H1 (cell line): Measurements from ENCODE around the gene HOTAIR. TPM values are rescaled to one million over a fixed set of nuclear protein-coding genes. Genes with fewer than 3 reads are reported as not detected.

Experiments used
- CTCF ChIA-PET: fragments of 300-600 bp; sonication (Branson Sonifier 250); formaldehyde crosslinking; loops from one replicate; lab custom pipeline; 2021; ENCODE audit not compliant: partially characterized antibody; lab: Charles Lee
- POLR2A ChIA-PET: fragments of 300-600 bp; sonication (Branson Sonifier 250); formaldehyde crosslinking; loops from one replicate; lab custom pipeline; 2021; ENCODE audit warnings: inconsistent platforms; ENCODE audit not compliant: partially characterized antibody; lab: Charles Lee
- DNase-seq, 2 experiments: peaks; one replicate each; pipeline versions ENCODE4 v3.0.0 to v3.0.0-alpha.2; 2010 to 2022; ENCODE audit warnings: low spot score in 2 of 2, low read depth in 1 of 2, mixed read lengths in 1 of 2
- FAIRE-seq: peaks from 2 replicates; lab custom pipeline; 2011; peaks lifted over from hg19 to GRCh38; lab: Jason Lieb, UNC
- H2AFZ ChIP-seq: 2 replicates; pipeline ENCODE4 v1.8.1; 2012; ENCODE audit warnings: low read length, inconsistent platforms
- H2AK5ac ChIP-seq: 2 replicates; pipeline ENCODE4 v1.6.1; 2013; ENCODE audit warnings: low read depth, low read length
- H2BK120ac ChIP-seq: replicated peaks from 2 replicates; pipeline ENCODE3; 2013; ENCODE audit warnings: low read depth, low read length, inconsistent platforms
- H2BK12ac ChIP-seq: 2 replicates; pipeline ENCODE4 v1.6.1; 2013; ENCODE audit warnings: low read depth, low read length
- H2BK15ac ChIP-seq: 2 replicates; pipeline ENCODE4 v1.6.1; 2013; ENCODE audit warnings: low read length
- H2BK20ac ChIP-seq: 2 replicates; pipeline ENCODE4 v1.6.1; 2013; ENCODE audit warnings: low read length
- H2BK5ac ChIP-seq: 2 replicates; pipeline ENCODE4 v1.6.1; 2013; ENCODE audit warnings: low read depth, low read length
- H3K14ac ChIP-seq: 2 replicates; pipeline ENCODE4 v1.6.1; 2013; ENCODE audit warnings: inconsistent platforms; ENCODE audit not compliant: insufficient read length
- H3K18ac ChIP-seq: 2 replicates; pipeline ENCODE4 v1.6.1; 2013; ENCODE audit warnings: low read length; ENCODE audit errors: extremely low read depth
- H3K23ac ChIP-seq: 2 replicates; pipeline ENCODE4 v1.6.1; 2013; ENCODE audit warnings: inconsistent platforms; ENCODE audit not compliant: insufficient read length
- H3K23me2 ChIP-seq: 2 replicates; pipeline ENCODE4 v1.6.1; 2013; ENCODE audit warnings: low read depth, low read length
- H3K27ac ChIP-seq: 2 replicates; pipeline ENCODE4 v1.6.1; 2011; ENCODE audit warnings: low read depth, low read length, inconsistent platforms
- H3K27me3 ChIP-seq, 4 experiments: replicated peaks in 1 of 4; 1 replicate in 1 of 4; 2 replicates in 3 of 4; pipeline versions ENCODE4 v1.6.1 to v1.8.1; 2011 to 2013; ENCODE audit warnings: low read length in 3 of 4, mild to moderate bottlenecking in 3 of 4, inconsistent platforms in 2 of 4, mixed read lengths in 2 of 4, moderate library complexity in 1 of 4; ENCODE audit not compliant: control insufficient read depth in 3 of 4, insufficient read depth in 3 of 4; ENCODE audit errors: extremely low read depth in 1 of 4
- H3K36me3 ChIP-seq, 4 experiments: 2 replicates each; pipeline versions ENCODE4 v1.6.1 to v1.8.1; 2011 to 2013; ENCODE audit warnings: mild to moderate bottlenecking in 4 of 4, low read length in 3 of 4, moderate library complexity in 2 of 4, control low read depth in 1 of 4, inconsistent platforms in 1 of 4; ENCODE audit not compliant: insufficient read depth in 4 of 4, control insufficient read depth in 2 of 4
- H3K4ac ChIP-seq: replicated peaks from 2 replicates; pipeline ENCODE3; 2013; ENCODE audit warnings: low read length, low read depth, mixed read lengths, inconsistent platforms; ENCODE audit not compliant: insufficient read length
- H3K4me1 ChIP-seq, 4 experiments: replicated peaks in 1 of 4; 1 replicate in 1 of 4; 2 replicates in 3 of 4; pipeline versions ENCODE4 v1.6.1 to v1.8.1; 2011 to 2013; ENCODE audit warnings: low read length in 3 of 4, inconsistent platforms in 2 of 4, mixed read lengths in 1 of 4; ENCODE audit not compliant: insufficient read depth in 4 of 4, control insufficient read depth in 3 of 4
- H3K4me2 ChIP-seq, 2 experiments: 2 replicates each; pipeline versions ENCODE4 v1.6.1 to v1.8.1; 2011 to 2013; ENCODE audit warnings: low read depth in 2 of 2, low read length in 2 of 2, control low read depth in 1 of 2, inconsistent platforms in 1 of 2, mild to moderate bottlenecking in 1 of 2; ENCODE audit not compliant: insufficient read depth in 1 of 2
- H3K4me3 ChIP-seq, 4 experiments: fragments of 200-600, 300-600 bp in 1 of 4; sonication (generic), shearing (Covaris generic), sonication (Bioruptor Twin) in 1 of 4; 2 replicates each; pipeline versions ENCODE4 v1.5.1 to v1.8.1; 2011 to 2016; ENCODE audit warnings: low read length in 4 of 4, low read depth in 3 of 4, control low read depth in 2 of 4, inconsistent platforms in 2 of 4, mild to moderate bottlenecking in 2 of 4, mixed read lengths in 1 of 4, moderate library complexity in 1 of 4; ENCODE audit not compliant: insufficient read depth in 2 of 4; ENCODE audit errors: extremely low read depth in 1 of 4
- H3K56ac ChIP-seq: replicated peaks from 2 replicates; pipeline ENCODE3; 2013; ENCODE audit warnings: low read depth, mild to moderate bottlenecking, mixed read lengths, low read length, inconsistent platforms; ENCODE audit not compliant: insufficient read length
- H3K79me1 ChIP-seq: 2 replicates; pipeline ENCODE4 v1.6.1; 2013; ENCODE audit warnings: low read depth, low read length, control low read depth
- H3K79me2 ChIP-seq, 2 experiments: 2 replicates each; pipeline versions ENCODE4 v1.6.1 to v1.8.1; 2012 to 2013; ENCODE audit warnings: low read length in 2 of 2, mild to moderate bottlenecking in 2 of 2, inconsistent platforms in 1 of 2; ENCODE audit not compliant: insufficient read depth in 2 of 2, control insufficient read depth in 1 of 2
- H3K9ac ChIP-seq, 4 experiments: replicated peaks in 1 of 4; 1 replicate in 1 of 4; 2 replicates in 3 of 4; pipeline versions ENCODE4 v1.6.1 to v1.8.1; 2011 to 2013; ENCODE audit warnings: low read depth in 3 of 4, low read length in 3 of 4, control low read depth in 2 of 4, mild to moderate bottlenecking in 2 of 4, moderate library complexity in 2 of 4, inconsistent platforms in 1 of 4; ENCODE audit errors: extremely low read depth in 1 of 4
- H3K9me3 ChIP-seq, 2 experiments: 2 replicates each; pipeline versions ENCODE4 v1.6.1 to v1.8.1; 2012 to 2013; ENCODE audit warnings: mild to moderate bottlenecking in 2 of 2, moderate library complexity in 2 of 2, control low read depth in 1 of 2, inconsistent platforms in 1 of 2, low read depth in 1 of 2, low read length in 1 of 2, mixed read lengths in 1 of 2; ENCODE audit not compliant: insufficient read depth in 2 of 2
- H4K20me1 ChIP-seq, 2 experiments: replicated peaks in 1 of 2; 2 replicates each; pipeline versions ENCODE3 to v1.8.1; 2011 to 2013; ENCODE audit warnings: inconsistent platforms in 2 of 2, low read length in 2 of 2, mild to moderate bottlenecking in 1 of 2; ENCODE audit not compliant: insufficient read depth in 2 of 2, control insufficient read depth in 1 of 2
- H4K5ac ChIP-seq: 2 replicates; pipeline ENCODE4 v1.6.1; 2013; ENCODE audit warnings: low read length, low read depth, mixed read lengths, inconsistent platforms; ENCODE audit not compliant: insufficient read length
- H4K8ac ChIP-seq: 2 replicates; pipeline ENCODE4 v1.8.0; 2013; ENCODE audit warnings: mild to moderate bottlenecking, moderate library complexity, low read length, inconsistent platforms; ENCODE audit not compliant: insufficient read depth; ENCODE audit errors: extremely low read depth
- H4K91ac ChIP-seq: replicated peaks from 2 replicates; pipeline ENCODE3; 2013; ENCODE audit warnings: low read length, mixed read lengths, inconsistent platforms; ENCODE audit not compliant: insufficient read length
- RNF2 ChIP-seq: fragments of 200-900, 300-1000 bp; sonication (generic); IDR thresholded peaks from 2 replicates; pipeline ENCODE4 v1.7.1; 2016; ENCODE audit warnings: borderline replicate concordance, low read depth, mild to moderate bottlenecking, antibody characterized with exemption, low read length; ENCODE audit not compliant: poor library complexity, severe bottlenecking; ENCODE audit errors: missing control alignments
- SUZ12 ChIP-seq: fragments of 200-600 bp; sonication (generic); IDR thresholded peaks from 2 replicates; pipeline ENCODE4 v1.6.1; 2012; ENCODE audit warnings: mild to moderate bottlenecking, inconsistent platforms, low read length, moderate library complexity, mixed read lengths
- WGBS, 2 experiments: shearing (Covaris generic) in 1 of 2; methylation state at CpG; one replicate each; pipeline versions ENCODE4 v1.1.6 to v1.1.7; 2013 to 2015; ENCODE audit warnings: low lambda C conversion rate in 2 of 2, mixed read lengths in 2 of 2, inconsistent platforms in 1 of 2, low coverage in 1 of 2, missing lambda C conversion rate in 1 of 2; ENCODE audit not compliant: insufficient replicate concordance in 2 of 2, insufficient coverage in 1 of 2, insufficient read length in 1 of 2; ENCODE audit errors: extremely low coverage in 1 of 2, missing lambda C conversion rate in 1 of 2; 5-methylcytosine and 5-hydroxymethylcytosine counted together
- polyA plus RNA-seq, 7 experiments: library from polyadenylated mRNA; depleted of rRNA in 3 of 7; stranded (reverse) in 5 of 7; unstranded in 2 of 7; fragments of >200 nt in 5 of 7; fragments of 200-250 nt in 2 of 7; gene quantifications; 1 replicate in 5 of 7; 2 replicates in 1 of 7; 4 replicates in 1 of 7; pipeline versions ENCODE4 v1.2.1 to v1.2.3, GENCODE V29; 2011 to 2013; ENCODE audit warnings: missing spikeins in 2 of 7, mixed read lengths in 2 of 7
- total RNA-seq: library from RNA; stranded (reverse); fragmentation: NEBNext Ultra II Directional; extraction: Animal tissue kit (Norgen Biotek cat#: 25700); gene quantifications from 2 replicates; pipeline ENCODE4 v1.2.1, GENCODE V29; 2021

HOTAIR gene
- total and polyA plus RNA-seq, 2 of the 8 experiments (the other 6 are each of a cell fraction or from before 2014, with no cell fraction given) = not detected

DNA sequence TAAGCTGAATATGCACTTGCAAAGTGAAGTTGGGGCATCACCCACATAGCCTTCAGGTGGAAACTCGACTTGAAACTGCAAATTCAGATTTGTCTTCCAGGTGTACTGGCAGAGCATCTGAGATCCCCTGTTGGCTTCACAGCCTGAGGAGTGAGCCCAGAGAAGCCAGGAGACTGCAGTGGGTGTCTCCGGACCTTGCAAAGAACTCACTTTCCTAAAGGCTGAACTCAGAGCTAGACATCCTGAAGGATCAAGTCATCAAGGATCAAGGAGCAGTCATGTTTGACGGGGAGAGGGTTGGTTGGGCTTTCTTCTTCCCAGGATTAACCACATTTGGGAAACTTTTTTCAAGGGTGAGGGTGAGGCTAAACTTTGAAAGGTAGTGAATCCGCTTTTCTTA is 45.2 kb downstream of the HOTAIR start:
- H4K8ac ChIP-seq = no peak overlapping the region
- POLR2A ChIA-PET = no interaction called here
- no peaks in the 10 kb centered on the region for H3K79me1 ChIP-seq
- peaks cover 0 to 8% (median 2%) of the 10 kb centered on the region in 4 experiments; a peak in 4 of 7 replicates for H3K4me1 ChIP-seq
- no peak overlapping the region for H2BK15ac ChIP-seq
- H3K9me3 ChIP-seq = no peaks in the 10 kb centered on the region
- no peak overlapping the region for H2AFZ ChIP-seq
- no peak overlapping the region for H2BK20ac ChIP-seq
- no peak overlapping the region for H3K4ac ChIP-seq
- peaks cover 88 to 100% (median 99%) of the 10 kb centered on the region in 4 experiments for H3K27me3 ChIP-seq
- H3K23me2 ChIP-seq = no peaks in the 10 kb centered on the region; the same call in 1 of the 2 replicates
- H2AK5ac ChIP-seq = no peak overlapping the region
- WGBS, 2 experiments = 36% methylated on average over 4 of the region's 4 CpGs; no CpG with 5 or more reads in 1 of the 2 experiments
- H4K20me1 ChIP-seq = peaks cover 10 to 23% of the 10 kb centered on the region in 2 experiments
- peak; percentile 92 for TF ChIP-seq RNF2
- TF ChIP-seq SUZ12 = no peak; the same call in 1 of the 2 replicates
- H3K4me2 ChIP-seq = no peak overlapping the region
- H2BK12ac ChIP-seq = no peak overlapping the region
- no peak overlapping the region for H4K5ac ChIP-seq
- H3K18ac ChIP-seq = no peak overlapping the region
- FAIRE-seq (no peak), DNase-seq (no peak)
- H3K27ac ChIP-seq = no peak overlapping the region
- H3K14ac ChIP-seq = no peak overlapping the region
- no peaks in the 10 kb centered on the region for H3K36me3 ChIP-seq
- CTCF ChIA-PET = interaction anchor here (1.4 to 1.9 kb wide), 3 partner anchors 9 to 186 kb away, joined by 3 to 5 read pairs (median 3); partner anchors contain the start of gene HOXC13
- no peak overlapping the region for H2BK120ac ChIP-seq
- no peak overlapping the region for H3K23ac ChIP-seq
- no peak overlapping the region for H2BK5ac ChIP-seq
- H3K4me3 ChIP-seq = no peak overlapping the region
- H4K91ac ChIP-seq = no peak overlapping the region
- no peaks in the 10 kb centered on the region for H3K79me2 ChIP-seq
- no peak overlapping the region for H3K56ac ChIP-seq
- H3K9ac ChIP-seq = no peak overlapping the region
